Measurements from ENCODE around the gene AGBL4. TPM values are rescaled to one million over a fixed set of nuclear protein-coding genes. Genes with fewer than 3 reads are reported as not detected.
A peak's percentile ranks its signal among the peaks of the same experiment; 100 is the strongest.

The AGBL4 gene
- total RNA-seq, 1 experiment from 2014 or later: 0.10 TPM

- H3K9me3 ChIP-seq (replicated peaks): no peaks in the 10 kb centered on the region
Observed at GRCh38 chr1:48979940-48980339, 1043.8 kb downstream of the AGBL4 start.

GRCh38 chr1:48978413-48978812 lies 1045.3 kb downstream of the AGBL4 start:
- no peaks in the 10 kb centered on the region for H3K4me1 ChIP-seq

More at GRCh38 chr1:48979940-48980339, 1043.8 kb downstream of the AGBL4 start:
- Histone ChIP-seq H3K27ac (no peak overlapping the region), H3K4me1 (no peaks in the 10 kb centered on the region), H3K36me3 (no peaks in the 10 kb centered on the region), H3K4me3 (no peak overlapping the region), H3K27me3 (no peaks in the 10 kb centered on the region)
- no peak for DNase-seq

GRCh38 chr1:48977273-48977672 lies 1046.5 kb downstream of the AGBL4 start:
- Histone ChIP-seq H3K27me3 (no peaks in the 10 kb centered on the region), H3K27ac (no peak overlapping the region), H3K4me1 (no peaks in the 10 kb centered on the region), H3K4me3 (no peak overlapping the region), H3K9me3 (replicated peaks) (no peaks in the 10 kb centered on the region), H3K36me3 (no peaks in the 10 kb centered on the region)
- no peak for DNase-seq

More at GRCh38 chr1:48978413-48978812, 1045.3 kb downstream of the AGBL4 start:
- Histone ChIP-seq H3K27ac (no peak overlapping the region), H3K9me3 (replicated peaks) (no peaks in the 10 kb centered on the region), H3K36me3 (no peaks in the 10 kb centered on the region), H3K4me3 (no peak overlapping the region), H3K27me3 (no peaks in the 10 kb centered on the region)
- DNase-seq: no peak

- no peak for DNase-seq
- Histone ChIP-seq H3K4me1 (no peaks in the 10 kb centered on the region), H3K9me3 (replicated peaks) (no peaks in the 10 kb centered on the region), H3K27ac (no peak overlapping the region), H3K27me3 (peaks cover 15% of the 10 kb centered on the region), H3K4me3 (no peak overlapping the region), H3K36me3 (no peaks in the 10 kb centered on the region)
Observed at GRCh38 chr1:48969971-48970370, 1053.8 kb downstream of the AGBL4 start.

GRCh38 chr1:48967318-48967717 lies 1056.4 kb downstream of the AGBL4 start:
- no peaks in the 10 kb centered on the region for H3K4me1 ChIP-seq
- no peak for DNase-seq
- no peaks in the 10 kb centered on the region for H3K36me3 ChIP-seq
- no peaks in the 10 kb centered on the region for H3K9me3 ChIP-seq (replicated peaks)
- no peak overlapping the region for H3K27ac ChIP-seq
- peaks cover 15% of the 10 kb centered on the region for H3K27me3 ChIP-seq
- no peak overlapping the region for H3K4me3 ChIP-seq

GRCh38 chr1:48966583-48966982 lies 1057.2 kb downstream of the AGBL4 start:
- DNase-seq: no peak
- Histone ChIP-seq H3K27ac (no peak overlapping the region), H3K4me1 (no peaks in the 10 kb centered on the region), H3K9me3 (replicated peaks) (no peaks in the 10 kb centered on the region), H3K4me3 (no peak overlapping the region), H3K36me3 (no peaks in the 10 kb centered on the region), H3K27me3 (peaks cover 15% of the 10 kb centered on the region)

- H3K4me1 ChIP-seq: no peaks in the 10 kb centered on the region
- DNase-seq: no peak
- no peaks in the 10 kb centered on the region for H3K36me3 ChIP-seq
- no peaks in the 10 kb centered on the region for H3K9me3 ChIP-seq (replicated peaks)
- H3K27me3 ChIP-seq: no peaks in the 10 kb centered on the region
- no peak overlapping the region for H3K27ac ChIP-seq
- no peak overlapping the region for H3K4me3 ChIP-seq
Observed at GRCh38 chr1:48960320-48960719, 1063.4 kb downstream of the AGBL4 start.

GRCh38 chr1:48955774-48956173 lies 1068.0 kb downstream of the AGBL4 start:
- Histone ChIP-seq H3K4me3 (no peak overlapping the region), H3K36me3 (no peaks in the 10 kb centered on the region), H3K4me1 (no peaks in the 10 kb centered on the region), H3K27ac (no peak overlapping the region), H3K27me3 (no peaks in the 10 kb centered on the region), H3K9me3 (replicated peaks) (no peaks in the 10 kb centered on the region)
- no peak for DNase-seq

GRCh38 chr1:48953617-48954016 lies 1070.1 kb downstream of the AGBL4 start:
- no peaks in the 10 kb centered on the region for H3K27me3 ChIP-seq
- H3K36me3 ChIP-seq: no peaks in the 10 kb centered on the region
- H3K4me3 ChIP-seq: no peak overlapping the region
- H3K9me3 ChIP-seq (replicated peaks): no peaks in the 10 kb centered on the region
- no peaks in the 10 kb centered on the region for H3K4me1 ChIP-seq
- DNase-seq: no peak
- no peak overlapping the region for H3K27ac ChIP-seq

GRCh38 chr1:48948562-48948961 lies 1075.2 kb downstream of the AGBL4 start:
- Histone ChIP-seq H3K4me3 (no peak overlapping the region), H3K36me3 (no peaks in the 10 kb centered on the region), H3K27ac (no peak overlapping the region), H3K9me3 (replicated peaks) (no peaks in the 10 kb centered on the region), H3K4me1 (no peaks in the 10 kb centered on the region), H3K27me3 (0 out of 2 replicates have a peak, but pooled peaks cover 5% of the 10 kb centered on the region)
- DNase-seq: no peak

GRCh38 chr1:48947761-48948537 lies 1075.8 kb downstream of the AGBL4 start:
- DNase-seq: peak; percentile 12 to 13
- 0 out of 2 replicates have a peak, but pooled peaks cover 5% of the 10 kb centered on the region for H3K27me3 ChIP-seq
- H3K4me3 ChIP-seq: no peak overlapping the region
- no peak overlapping the region for H3K27ac ChIP-seq
- H3K36me3 ChIP-seq: no peaks in the 10 kb centered on the region
- no peaks in the 10 kb centered on the region for H3K9me3 ChIP-seq (replicated peaks)
- no peaks in the 10 kb centered on the region for H3K4me1 ChIP-seq

- Histone ChIP-seq H3K4me3 (no peak overlapping the region), H3K36me3 (no peaks in the 10 kb centered on the region), H3K4me1 (no peaks in the 10 kb centered on the region), H3K9me3 (replicated peaks) (no peaks in the 10 kb centered on the region), H3K27ac (no peak overlapping the region), H3K27me3 (peaks cover 9% of the 10 kb centered on the region; the same call in 1 of the 2 replicates)
- no peak for DNase-seq
Observed at GRCh38 chr1:48946070-48946469, 1077.7 kb downstream of the AGBL4 start.

- H3K27me3 ChIP-seq: peaks cover 9% of the 10 kb centered on the region; the same call in 1 of the 2 replicates
- no peak overlapping the region for H3K27ac ChIP-seq
- no peak for DNase-seq
- H3K9me3 ChIP-seq (replicated peaks): no peaks in the 10 kb centered on the region
- no peaks in the 10 kb centered on the region for H3K36me3 ChIP-seq
- no peak overlapping the region for H3K4me3 ChIP-seq
- no peaks in the 10 kb centered on the region for H3K4me1 ChIP-seq
Observed at GRCh38 chr1:48944811-48945210, 1078.9 kb downstream of the AGBL4 start.

GRCh38 chr1:48943826-48944225 lies 1079.9 kb downstream of the AGBL4 start:
- no peak overlapping the region for H3K27ac ChIP-seq
- no peaks in the 10 kb centered on the region for H3K36me3 ChIP-seq
- H3K27me3 ChIP-seq: peaks cover 9% of the 10 kb centered on the region; the same call in 1 of the 2 replicates
- H3K4me1 ChIP-seq: no peaks in the 10 kb centered on the region
- H3K4me3 ChIP-seq: no peak overlapping the region
- no peaks in the 10 kb centered on the region for H3K9me3 ChIP-seq (replicated peaks)
- no peak for DNase-seq

- H3K36me3 ChIP-seq: no peaks in the 10 kb centered on the region
- peaks cover 9% of the 10 kb centered on the region; the same call in 1 of the 2 replicates for H3K27me3 ChIP-seq
- no peaks in the 10 kb centered on the region for H3K9me3 ChIP-seq (replicated peaks)
- no peak overlapping the region for H3K27ac ChIP-seq
- DNase-seq: no peak
- no peaks in the 10 kb centered on the region for H3K4me1 ChIP-seq
- H3K4me3 ChIP-seq: no peak overlapping the region
Observed at GRCh38 chr1:48943393-48943792, 1080.4 kb downstream of the AGBL4 start.

Data from SJCRH30 (cell line).